ENCODE data around the gene FGD3.

- no peak for TF ChIP-seq POLR2AphosphoS5 (IDR thresholded peaks at IDR 0.05; ENCODE audit: low read depth, low read length)
- TF ChIP-seq POLR2A (IDR thresholded peaks at IDR 0.05; ENCODE audit: low read depth, low read length) = no peak
- TF ChIP-seq TAF1 (IDR thresholded peaks at IDR 0.05; ENCODE audit: borderline replicate concordance, low read depth, low read length) = no peak
These were observed 78.4 kb downstream of the FGD3 start for GRCh38 chr9:93025736-93026135.
